GM21723 (cell line): ENCODE results near the gene OR1F1.
"Not testable (repeated sequence)": the region's sequence is repeated elsewhere in the genome, so short reads cannot be mapped to it uniquely, and the experiment has no call there.

Experiments used
- ATAC-seq: cut with Tn5 transposase; IDR thresholded peaks from one replicate; pipeline ENCODE4 v1.9.1; 2021; ENCODE audit warnings: mild to moderate bottlenecking, moderate library complexity; ENCODE audit not compliant: unreplicated experiment

OR1F1 gene

DNA sequence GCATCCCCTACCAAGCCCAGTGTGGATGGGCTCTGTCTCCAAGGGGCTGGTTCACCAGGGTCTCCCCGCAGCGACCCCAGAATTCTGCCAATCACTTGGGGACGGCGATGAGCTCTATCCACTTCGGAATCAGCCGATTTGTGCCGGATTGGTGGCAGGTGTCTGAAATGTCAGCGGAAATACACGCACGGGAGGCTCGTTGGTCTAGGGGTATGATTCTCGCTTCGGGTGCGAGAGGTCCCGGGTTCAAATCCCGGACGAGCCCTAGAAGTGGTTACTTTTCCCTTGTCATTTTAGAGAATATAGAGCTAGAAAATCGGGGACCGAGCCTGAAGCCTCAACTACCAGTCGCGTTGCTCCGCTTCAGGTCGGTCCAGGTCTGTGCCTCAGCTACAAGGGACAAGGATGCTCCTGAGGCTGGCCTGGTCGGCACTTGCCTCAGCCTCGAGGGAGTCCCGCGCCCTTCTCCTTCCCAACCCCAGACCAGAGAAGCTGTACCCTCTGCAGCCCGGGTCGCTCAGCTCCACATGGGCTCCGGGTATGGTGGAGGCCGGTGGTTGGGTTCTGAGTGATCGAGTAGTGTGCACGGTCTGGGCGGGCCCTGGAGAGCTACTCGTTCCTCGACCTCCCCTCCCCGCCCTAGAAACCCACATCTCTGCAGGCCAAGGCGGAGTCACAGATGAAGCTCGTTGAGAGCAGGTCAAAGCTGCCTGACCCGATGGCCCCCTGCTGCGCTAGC is 16.0 kb upstream of the OR1F1 start:
- no peak for ATAC-seq

GRCh38 chr16:3173892-3174617 is 13.9 kb upstream of the OR1F1 start:
- no peak for ATAC-seq

GRCh38 chr16:3174618-3175148 is 13.3 kb upstream of the OR1F1 start:
- ATAC-seq = no peak

- no peak for ATAC-seq
Measured at GRCh38 chr16:3175157-3176093, 12.6 kb upstream of the OR1F1 start.

DNA sequence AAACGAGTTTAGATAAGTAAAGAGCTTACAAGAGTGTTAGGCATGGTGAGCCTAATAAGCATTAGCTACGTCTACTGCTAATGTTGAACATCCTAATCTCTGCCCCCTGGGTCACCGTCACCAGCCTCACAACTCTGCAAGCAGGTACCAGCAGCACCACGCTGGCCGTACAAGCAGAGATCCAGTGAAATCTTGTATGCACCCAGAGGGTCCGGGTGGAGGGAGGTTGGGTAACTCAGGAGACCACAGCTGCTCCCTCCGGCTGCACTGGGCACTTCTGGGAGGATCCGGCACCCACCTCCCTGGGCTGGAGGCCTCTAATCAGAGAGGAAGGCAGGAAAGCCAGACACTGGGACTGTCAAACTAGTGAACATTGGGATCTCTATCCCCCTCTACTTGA is 8.4 kb upstream of the OR1F1 start:
- no peak for ATAC-seq

GRCh38 chr16:3180445-3180878 is 7.5 kb upstream of the OR1F1 start:
- no peak for ATAC-seq

DNA sequence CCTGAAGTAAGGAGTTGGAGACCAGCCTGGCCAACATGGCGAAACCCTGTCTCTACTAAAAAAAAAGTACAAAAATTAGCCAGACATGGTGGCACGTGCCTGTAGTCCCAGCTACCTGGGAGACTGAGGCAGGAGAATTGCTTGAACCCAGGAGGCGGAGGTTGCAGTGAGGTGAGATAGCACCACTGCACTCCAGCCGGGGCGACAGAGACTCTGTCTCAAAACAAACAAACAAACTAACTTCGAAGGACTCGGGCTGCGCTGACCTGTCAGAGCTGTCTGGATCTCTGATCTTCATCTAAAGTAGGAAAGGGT is 5.8 kb upstream of the OR1F1 start:
- not testable (repeated sequence) for ATAC-seq

DNA sequence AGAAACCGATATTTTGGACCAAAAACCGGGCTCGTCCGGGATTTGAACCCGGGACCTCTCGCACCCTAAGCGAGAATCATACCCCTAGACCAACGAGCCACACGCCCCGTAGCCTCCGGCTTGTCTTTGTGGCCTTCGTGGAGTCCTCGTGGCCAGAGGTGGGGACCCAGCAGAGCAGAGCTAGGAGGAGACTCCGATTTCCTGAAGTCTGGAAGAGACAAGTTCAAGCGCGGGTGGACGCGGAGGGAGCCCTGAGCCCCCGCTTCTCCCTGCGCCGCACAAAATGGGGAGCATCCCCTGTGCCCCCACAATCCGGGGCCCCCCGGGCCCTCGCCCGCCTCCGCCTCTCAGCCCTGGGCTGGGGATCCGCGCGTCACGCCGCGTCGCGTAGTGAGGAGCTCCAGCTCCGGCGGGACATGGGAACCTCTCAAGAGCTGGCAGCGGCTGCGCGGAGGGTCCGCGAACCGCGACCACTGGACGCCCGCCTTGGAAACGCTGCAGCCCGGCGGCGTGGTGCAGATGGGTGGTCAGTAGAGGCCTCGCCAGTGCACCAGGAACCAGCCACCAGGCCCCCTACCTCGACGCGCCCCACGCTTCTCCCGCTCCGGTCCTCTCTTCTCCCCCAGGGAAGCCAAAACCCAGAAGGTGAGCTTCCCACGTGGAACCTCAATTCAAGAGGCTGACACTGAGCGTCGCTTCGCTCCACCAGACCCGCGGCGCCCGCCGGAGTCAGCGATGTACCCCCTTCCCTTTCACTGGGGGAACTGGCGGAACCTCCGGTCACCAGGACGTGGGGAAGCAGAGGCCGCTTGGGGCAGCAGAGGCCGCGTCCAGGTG is 5.2 kb upstream of the OR1F1 start:
- ATAC-seq = no peak

DNA sequence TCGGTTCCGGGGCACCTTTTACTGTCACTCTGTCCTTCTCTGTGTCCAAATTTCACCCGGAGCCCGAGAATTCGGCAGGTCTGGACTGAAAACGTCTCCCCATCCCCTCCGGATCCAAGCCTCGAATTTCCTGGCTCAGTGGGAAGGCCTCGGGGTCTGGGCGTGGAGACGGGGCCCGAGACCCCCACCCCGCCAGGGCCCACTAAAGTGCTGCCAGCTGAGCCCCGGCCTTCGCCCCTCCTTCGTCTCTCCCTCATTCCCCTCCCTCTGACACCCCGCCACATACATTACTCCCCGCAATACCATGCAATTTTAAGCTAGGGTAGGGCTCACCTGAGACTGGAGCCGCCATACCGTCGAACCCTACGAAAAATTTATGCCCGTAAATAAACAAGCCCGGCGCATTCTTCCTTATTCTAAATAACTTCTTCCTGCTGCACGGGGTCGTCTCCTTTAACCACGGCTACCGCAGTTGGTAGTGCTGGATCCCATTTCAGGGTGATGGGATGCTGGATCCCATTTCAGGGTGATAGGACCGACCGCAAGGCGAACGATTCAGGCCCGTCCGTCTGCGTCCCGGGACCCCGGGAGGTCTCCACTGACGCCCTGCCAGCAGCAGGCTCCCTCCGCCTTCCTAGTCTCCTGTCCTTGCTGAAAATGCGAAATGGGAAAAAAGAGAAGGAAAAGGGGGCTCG is 4.4 kb upstream of the OR1F1 start:
- no peak for ATAC-seq

- ATAC-seq = no peak
Measured at GRCh38 chr16:3186946-3187690, 886 bp upstream of the OR1F1 start.

- no peak for ATAC-seq
Measured at GRCh38 chr16:3188675-3188924, 596 bp downstream of the OR1F1 start.

DNA sequence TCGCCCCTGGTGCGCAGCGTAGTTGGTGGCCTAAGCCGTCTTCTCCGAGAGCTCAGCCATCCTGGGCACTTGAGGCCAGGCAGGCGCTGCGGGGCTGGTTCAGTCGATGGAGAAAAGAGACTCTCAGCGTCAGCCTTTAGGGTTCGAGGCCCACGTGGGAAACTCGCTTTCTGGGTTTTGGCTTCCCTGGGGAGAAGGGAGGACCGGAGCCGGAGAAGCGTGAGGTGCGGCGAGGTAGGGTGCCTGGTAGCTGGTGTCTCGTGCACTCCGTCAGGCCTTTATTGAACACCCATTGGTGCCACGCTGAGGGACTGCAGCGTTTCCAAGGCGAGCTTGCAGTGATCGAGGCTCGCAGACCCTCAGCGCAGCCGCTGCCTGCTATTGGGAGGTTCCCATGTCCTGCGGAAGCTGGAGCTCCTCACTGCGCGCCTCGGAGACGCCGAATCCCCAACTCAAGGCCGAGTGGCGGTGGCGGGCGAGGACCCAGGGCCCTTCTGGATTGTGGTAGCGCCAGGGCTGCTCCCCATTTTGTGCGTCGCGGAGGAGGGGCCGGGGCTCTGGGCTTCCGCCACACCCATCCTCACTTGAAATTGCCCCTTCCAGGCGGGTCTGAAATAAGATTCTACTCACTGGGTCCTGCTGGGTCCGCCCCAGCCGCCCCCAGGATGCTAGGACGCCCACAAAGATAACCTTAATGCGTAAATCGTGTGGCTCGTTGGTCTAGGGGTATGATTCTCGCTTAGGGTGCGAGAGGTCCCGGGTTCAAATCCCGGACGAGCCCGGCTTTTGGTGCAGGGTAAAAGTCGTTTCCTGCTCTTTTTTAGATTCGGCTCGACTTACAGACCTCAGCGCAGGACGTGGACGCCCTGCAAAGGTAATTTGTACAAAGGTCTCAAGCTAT is 1.2 kb downstream of the OR1F1 start:
- ATAC-seq = no peak

GRCh38 chr16:3189869-3190268 is 1.9 kb downstream of the OR1F1 start:
- no peak for ATAC-seq

- no peak for ATAC-seq
Measured at GRCh38 chr16:3190949-3191353, 2.9 kb downstream of the OR1F1 start.

- ATAC-seq = no peak
Measured at GRCh38 chr16:3192476-3193019, 4.5 kb downstream of the OR1F1 start.

DNA sequence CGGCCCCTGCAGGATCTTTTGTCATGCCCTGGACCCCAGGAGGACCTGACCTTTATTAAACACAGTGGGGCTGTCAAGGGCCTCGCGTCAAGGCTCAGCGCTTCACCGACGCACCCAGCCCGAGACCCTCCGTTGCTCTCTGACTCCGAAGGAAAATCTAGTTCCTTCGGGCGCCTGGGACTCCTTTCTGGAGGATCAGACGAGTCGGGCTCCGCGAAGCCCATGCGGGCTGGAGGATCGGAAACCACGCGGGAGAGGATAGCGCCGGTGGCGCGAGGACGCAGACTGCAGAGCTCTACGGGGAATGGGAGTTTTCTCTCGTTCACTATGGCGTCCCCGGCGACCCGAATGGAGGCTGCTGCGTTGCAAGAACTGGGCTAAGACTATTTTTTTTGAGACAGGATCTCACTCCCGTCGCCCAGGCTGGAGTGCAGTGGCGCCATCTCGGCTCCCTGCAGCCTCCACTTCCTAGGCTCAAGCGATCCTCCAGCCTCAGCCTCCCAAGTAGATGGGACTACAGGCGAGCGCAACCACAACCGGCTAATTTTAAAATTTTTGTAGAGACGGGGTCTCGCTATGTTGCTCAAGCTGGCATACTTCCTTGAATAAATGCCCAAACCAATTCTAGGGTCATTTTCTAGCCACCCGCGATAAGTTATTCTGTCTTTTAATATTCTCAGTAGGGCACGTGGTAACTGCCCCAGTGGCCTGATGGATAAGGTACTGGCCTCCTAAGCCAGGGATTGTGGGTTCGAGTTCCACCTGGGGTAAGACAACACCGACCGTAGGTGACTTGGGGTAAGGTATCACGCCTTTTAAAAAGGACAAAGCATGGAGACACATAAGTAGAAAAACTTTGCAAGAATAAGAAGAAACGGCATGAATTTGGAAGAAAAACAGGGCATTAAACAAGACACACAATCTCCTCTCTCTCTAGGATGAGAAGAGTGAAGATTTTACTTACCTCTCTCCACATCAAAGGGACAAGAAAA is 5.5 kb downstream of the OR1F1 start:
- ATAC-seq = no peak

DNA sequence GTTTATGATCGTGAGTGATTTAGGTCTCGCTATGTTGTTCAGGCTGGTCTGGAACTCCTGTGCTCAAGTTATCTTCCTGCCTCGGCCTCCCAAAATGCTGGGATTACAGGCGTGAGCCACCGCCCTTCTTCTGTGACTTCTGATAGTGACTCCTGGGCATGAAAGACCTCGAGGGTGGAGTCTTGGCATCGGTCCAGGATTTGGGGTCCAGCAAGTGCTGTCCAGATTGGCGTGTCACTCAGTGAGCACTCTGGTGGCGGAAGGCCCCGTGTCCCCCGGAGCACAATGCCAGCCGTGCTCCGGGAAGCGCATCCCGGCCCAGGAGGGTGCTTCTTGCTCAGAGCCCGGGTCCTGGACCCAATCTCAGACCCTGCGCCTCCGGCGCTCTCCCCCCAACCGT is 6.8 kb downstream of the OR1F1 start:
- ATAC-seq = no peak
